ENCODE data around the gene C10orf90. TPM values are rescaled to one million over a fixed set of nuclear protein-coding genes. Genes with fewer than 3 reads are reported as not detected.

The C10orf90 gene
- total RNA-seq, 1 donor: not detected

DNA sequence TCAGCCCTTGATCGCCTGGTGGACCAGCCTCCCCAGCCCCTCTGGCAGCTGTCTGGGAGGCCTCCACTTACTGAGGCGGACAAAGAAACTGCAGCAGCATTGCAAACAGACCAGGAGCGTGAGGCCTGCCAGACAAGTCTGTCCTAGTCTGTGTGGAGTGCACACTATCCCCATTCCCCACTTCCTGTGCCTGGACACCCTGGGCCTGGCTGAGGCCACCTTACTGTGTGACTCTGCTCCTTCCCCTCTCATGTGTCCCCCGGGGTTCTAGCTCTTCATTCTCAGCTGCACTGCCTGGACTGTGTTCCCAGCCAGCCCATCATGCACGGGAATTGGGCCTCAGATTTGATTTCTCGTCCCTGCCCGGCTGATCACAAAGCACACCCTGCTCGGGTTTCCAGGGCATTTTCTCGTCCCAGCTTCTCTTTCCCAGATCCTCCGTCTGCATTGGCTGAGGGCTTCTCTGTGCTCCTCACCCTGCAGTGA is 16.7 kb upstream of the C10orf90 start:
- TF ChIP-seq, protein P1, sequence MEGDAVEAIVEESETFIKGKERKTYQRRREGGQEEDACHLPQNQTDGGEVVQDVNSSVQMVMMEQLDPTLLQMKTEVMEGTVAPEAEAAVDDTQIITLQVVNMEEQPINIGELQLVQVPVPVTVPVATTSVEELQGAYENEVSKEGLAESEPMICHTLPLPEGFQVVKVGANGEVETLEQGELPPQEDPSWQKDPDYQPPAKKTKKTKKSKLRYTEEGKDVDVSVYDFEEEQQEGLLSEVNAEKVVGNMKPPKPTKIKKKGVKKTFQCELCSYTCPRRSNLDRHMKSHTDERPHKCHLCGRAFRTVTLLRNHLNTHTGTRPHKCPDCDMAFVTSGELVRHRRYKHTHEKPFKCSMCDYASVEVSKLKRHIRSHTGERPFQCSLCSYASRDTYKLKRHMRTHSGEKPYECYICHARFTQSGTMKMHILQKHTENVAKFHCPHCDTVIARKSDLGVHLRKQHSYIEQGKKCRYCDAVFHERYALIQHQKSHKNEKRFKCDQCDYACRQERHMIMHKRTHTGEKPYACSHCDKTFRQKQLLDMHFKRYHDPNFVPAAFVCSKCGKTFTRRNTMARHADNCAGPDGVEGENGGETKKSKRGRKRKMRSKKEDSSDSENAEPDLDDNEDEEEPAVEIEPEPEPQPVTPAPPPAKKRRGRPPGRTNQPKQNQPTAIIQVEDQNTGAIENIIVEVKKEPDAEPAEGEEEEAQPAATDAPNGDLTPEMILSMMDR (IDR thresholded peaks at IDR 0.05; ENCODE audit: insufficient read depth, low read depth, low read length): no peak
- no peak for DNase-seq (ENCODE audit: low read depth)
- H3K4me3 ChIP-seq (ENCODE audit: low read depth, low read length): no peak overlapping the region

DNA sequence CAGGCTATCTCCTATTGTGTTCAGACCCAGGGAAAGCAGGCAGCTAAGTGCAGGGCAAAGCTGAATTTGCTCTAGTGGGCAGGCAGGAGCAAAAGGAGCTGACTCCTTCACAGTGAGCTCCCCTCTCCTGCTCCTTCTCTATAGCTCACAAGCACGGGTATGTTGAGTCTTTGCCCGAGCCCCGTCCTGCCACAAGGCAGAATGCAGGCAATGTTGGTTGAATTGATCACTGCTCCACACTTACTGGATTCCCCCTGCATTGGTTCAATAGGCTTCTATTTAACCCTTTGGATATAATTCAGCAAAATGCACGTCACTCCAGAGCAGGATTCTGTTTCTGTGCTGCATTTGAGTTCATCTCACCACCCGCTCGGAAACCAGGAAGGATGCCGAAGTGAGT is 16.2 kb upstream of the C10orf90 start:
- H3K4me3 ChIP-seq (ENCODE audit: low read depth, low read length): no peak overlapping the region

DNA sequence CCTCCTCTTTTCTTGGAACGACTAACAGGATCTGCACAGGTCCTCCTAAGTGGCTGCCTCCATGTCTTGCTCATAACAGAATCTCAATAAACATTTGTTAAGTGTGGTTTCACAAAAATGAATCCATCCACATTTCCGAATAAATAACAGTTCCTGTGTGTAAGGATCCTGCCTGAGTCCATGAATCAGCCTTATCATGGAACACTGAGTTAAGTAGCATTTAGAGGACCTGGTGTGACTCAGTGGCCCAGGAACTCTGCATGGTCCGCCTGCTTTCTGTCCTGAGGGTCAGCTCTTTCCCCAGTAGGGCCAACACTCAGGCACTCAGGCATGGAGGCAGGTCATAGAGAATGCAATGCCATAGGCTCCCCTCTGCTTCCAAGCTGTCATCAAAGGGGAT is 15.8 kb upstream of the C10orf90 start:
- TF ChIP-seq, protein P1 (IDR thresholded peaks at IDR 0.05; ENCODE audit: insufficient read depth, low read depth, low read length): no peak
- no peak for DNase-seq (ENCODE audit: low read depth)
- H3K4me3 ChIP-seq (ENCODE audit: low read depth, low read length): no peak overlapping the region

More for the DNA sequence above, 16.2 kb upstream of the C10orf90 start:
- TF ChIP-seq, protein P1 (IDR thresholded peaks at IDR 0.05; ENCODE audit: insufficient read depth, low read depth, low read length): no peak
- DNase-seq (ENCODE audit: low read depth): no peak

- no peak for DNase-seq (ENCODE audit: low read depth)
- no peak overlapping the region for H3K4me3 ChIP-seq (ENCODE audit: low read depth, low read length)
- TF ChIP-seq, protein P1 (IDR thresholded peaks at IDR 0.05; ENCODE audit: insufficient read depth, low read depth, low read length): no peak
Measured at GRCh38 chr10:126685756-126686155, 15.3 kb upstream of the C10orf90 start.

- TF ChIP-seq, protein P1 (IDR thresholded peaks at IDR 0.05; ENCODE audit: insufficient read depth, low read depth, low read length): no peak
Measured at GRCh38 chr10:126684171-126684745, 13.8 kb upstream of the C10orf90 start.

DNA sequence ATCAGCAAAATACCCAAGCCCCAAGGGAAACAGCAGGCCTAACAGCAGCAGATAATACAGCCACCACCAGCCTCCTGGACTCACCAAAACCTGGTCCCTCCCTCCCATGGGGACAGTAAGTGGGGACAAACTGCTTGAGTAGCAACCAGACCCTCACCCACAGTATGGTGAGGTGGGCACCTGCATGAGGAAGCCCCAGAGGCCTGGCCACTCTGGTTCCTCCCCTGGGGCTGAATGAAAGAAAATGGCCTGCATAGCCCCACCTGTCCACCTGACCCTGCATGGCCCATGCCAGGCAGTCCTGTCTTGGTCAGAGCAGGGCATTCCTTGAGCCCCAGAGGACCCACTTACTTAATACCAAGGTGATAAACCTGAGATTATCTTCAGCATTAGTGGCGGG is 13.0 kb upstream of the C10orf90 start:
- no peak for DNase-seq (ENCODE audit: low read depth)
- TF ChIP-seq, protein P1 (IDR thresholded peaks at IDR 0.05; ENCODE audit: insufficient read depth, low read depth, low read length): no peak

More at GRCh38 chr10:126684171-126684745, 13.8 kb upstream of the C10orf90 start:
- no peak for DNase-seq (ENCODE audit: low read depth)
- H3K4me3 ChIP-seq (ENCODE audit: low read depth, low read length): no peak overlapping the region

More for the DNA sequence above, 13.0 kb upstream of the C10orf90 start:
- no peak overlapping the region for H3K4me3 ChIP-seq (ENCODE audit: low read depth, low read length)

All from fibroblast of villous mesenchyme (primary cell).